KG1 (cell line): Measurements from ENCODE around the gene SHISA4.
"Not testable (repeated sequence)": the region's sequence is repeated elsewhere in the genome, so short reads cannot be mapped to it uniquely, and the experiment has no call there.

Source experiments
- DNase-seq: peaks from one replicate; lab custom pipeline; 2025; lab: John Stamatoyannopoulos, UW

The SHISA4 gene

GRCh38 chr1:201930803-201931202, 42.1 kb downstream of the SHISA4 start:
- DNase-seq: no peak

- no peak for DNase-seq
Observed at GRCh38 chr1:201933840-201934430, 45.2 kb downstream of the SHISA4 start.

- no peak for DNase-seq
Observed at GRCh38 chr1:201937624-201938213, 49.0 kb downstream of the SHISA4 start.

- no peak for DNase-seq
Observed at GRCh38 chr1:201938440-201939035, 49.8 kb downstream of the SHISA4 start.

GRCh38 chr1:201939148-201939547, 50.5 kb downstream of the SHISA4 start:
- no peak for DNase-seq

GRCh38 chr1:201939574-201939973, 50.9 kb downstream of the SHISA4 start:
- DNase-seq: no peak

GRCh38 chr1:201940316-201940715, 51.6 kb downstream of the SHISA4 start:
- DNase-seq: not testable (repeated sequence)

- no peak for DNase-seq
Observed at GRCh38 chr1:201941420-201942128, 52.9 kb downstream of the SHISA4 start.

GRCh38 chr1:201942129-201942495, 53.4 kb downstream of the SHISA4 start:
- no peak for DNase-seq
